GM12892 (cell line): ENCODE results near the gene ZBTB1.

Experiments used
- DNase-seq: peaks from one replicate; pipeline ENCODE4 v3.0.0; 2011; ENCODE audit not compliant: insufficient read length
- FAIRE-seq: peaks from 2 replicates; lab custom pipeline; 2011; peaks lifted over from hg19 to GRCh38; lab: Jason Lieb, UNC
- POLR2A ChIP-seq: IDR thresholded peaks from 2 replicates; pipeline ENCODE4 v1.6.1; 2011; ENCODE audit warnings: low read depth, low read length, control low read depth
- POLR2AphosphoS5 ChIP-seq: IDR thresholded peaks from 2 replicates; pipeline ENCODE4 v1.6.1; 2011; ENCODE audit warnings: low read depth, low read length, control low read depth
- TAF1 ChIP-seq: IDR thresholded peaks from 2 replicates; pipeline ENCODE4 v1.6.1; 2011; ENCODE audit warnings: low read depth, mild to moderate bottlenecking, control low read depth, low read length, borderline replicate concordance

ZBTB1 gene

GRCh38 chr14:64468451-64468850 is 36.1 kb upstream of the ZBTB1 start:
- TF ChIP-seq TAF1: no peak
- no peak for TF ChIP-seq POLR2AphosphoS5
- TF ChIP-seq POLR2A: no peak
- DNase-seq (no peak), FAIRE-seq (no peak)

- TF ChIP-seq POLR2A (no peak), TAF1 (no peak), POLR2AphosphoS5 (no peak)
- peak; percentile 63 for FAIRE-seq
- no peak for DNase-seq
Observed at GRCh38 chr14:64474041-64474440, 30.5 kb upstream of the ZBTB1 start.

- no peak for TF ChIP-seq POLR2A
- TF ChIP-seq POLR2AphosphoS5: no peak
- TF ChIP-seq TAF1: no peak
- FAIRE-seq: peak; percentile 51
Observed at GRCh38 chr14:64474698-64475097, 29.9 kb upstream of the ZBTB1 start.

GRCh38 chr14:64475585-64476273 is 28.8 kb upstream of the ZBTB1 start:
- no peak for DNase-seq
- no peak for FAIRE-seq
- TF ChIP-seq POLR2A (no peak), TAF1 (no peak), POLR2AphosphoS5 (no peak)

More at GRCh38 chr14:64474698-64475097, 29.9 kb upstream of the ZBTB1 start:
- no peak for DNase-seq

GRCh38 chr14:64476438-64476837 is 28.1 kb upstream of the ZBTB1 start:
- DNase-seq (no peak), FAIRE-seq (no peak)
- TF ChIP-seq TAF1: no peak
- TF ChIP-seq POLR2A: no peak
- TF ChIP-seq POLR2AphosphoS5: no peak

- no peak for TF ChIP-seq TAF1
- TF ChIP-seq POLR2AphosphoS5: no peak
- no peak for TF ChIP-seq POLR2A
- FAIRE-seq: no peak
- DNase-seq: no peak
Observed at GRCh38 chr14:64478634-64479250, 25.8 kb upstream of the ZBTB1 start.

GRCh38 chr14:64488590-64489099 is 15.9 kb upstream of the ZBTB1 start:
- FAIRE-seq: no peak
- DNase-seq: no peak
- TF ChIP-seq POLR2AphosphoS5: no peak

- FAIRE-seq (no peak), DNase-seq (no peak)
- TF ChIP-seq TAF1: no peak
- no peak for TF ChIP-seq POLR2AphosphoS5
- no peak for TF ChIP-seq POLR2A
Observed at GRCh38 chr14:64491637-64492036, 12.9 kb upstream of the ZBTB1 start.

- FAIRE-seq: no peak
- DNase-seq: no peak
- TF ChIP-seq TAF1: no peak
- TF ChIP-seq POLR2A: no peak
- TF ChIP-seq POLR2AphosphoS5: no peak
Observed at GRCh38 chr14:64493455-64493854, 11.1 kb upstream of the ZBTB1 start.

GRCh38 chr14:64495252-64495651 is 9.3 kb upstream of the ZBTB1 start:
- FAIRE-seq: no peak

GRCh38 chr14:64496764-64497163 is 7.8 kb upstream of the ZBTB1 start:
- DNase-seq (no peak), FAIRE-seq (no peak)
- no peak for TF ChIP-seq TAF1
- TF ChIP-seq POLR2AphosphoS5: no peak
- no peak for TF ChIP-seq POLR2A

More at GRCh38 chr14:64495252-64495651, 9.3 kb upstream of the ZBTB1 start:
- no peak for DNase-seq
- TF ChIP-seq POLR2AphosphoS5 (no peak), TAF1 (no peak)

GRCh38 chr14:64500088-64500487 is 4.5 kb upstream of the ZBTB1 start:
- DNase-seq (no peak), FAIRE-seq (no peak)
- no peak for TF ChIP-seq POLR2AphosphoS5
- TF ChIP-seq POLR2A: no peak
- TF ChIP-seq TAF1: no peak
